GOT3 (cell line): ENCODE measurements around the gene FNDC3B.

ENCODE experiments used
- DNase-seq: peaks from one replicate; lab custom pipeline; 2025; ENCODE audit warnings: mixed read lengths; lab: John Stamatoyannopoulos, UW

FNDC3B gene

GRCh38 chr3:172333692-172334457, 294.5 kb downstream of the FNDC3B start:
- no peak for DNase-seq

- no peak for DNase-seq
Observed at GRCh38 chr3:172334671-172335207, 295.4 kb downstream of the FNDC3B start.

GRCh38 chr3:172339892-172340291, 300.5 kb downstream of the FNDC3B start:
- DNase-seq: no peak

GRCh38 chr3:172340583-172340982, 301.2 kb downstream of the FNDC3B start:
- DNase-seq: no peak

GRCh38 chr3:172341482-172342059, 302.2 kb downstream of the FNDC3B start:
- DNase-seq: no peak

GRCh38 chr3:172342097-172342659, 302.8 kb downstream of the FNDC3B start:
- no peak for DNase-seq

GRCh38 chr3:172343117-172343516, 303.7 kb downstream of the FNDC3B start:
- no peak for DNase-seq

GRCh38 chr3:172343979-172344378, 304.6 kb downstream of the FNDC3B start:
- no peak for DNase-seq

- no peak for DNase-seq
Observed at GRCh38 chr3:172346161-172346560, 306.8 kb downstream of the FNDC3B start.

- no peak for DNase-seq
Observed at GRCh38 chr3:172347895-172348679, 308.7 kb downstream of the FNDC3B start.

- DNase-seq: no peak
Observed at GRCh38 chr3:172351895-172352466, 312.6 kb downstream of the FNDC3B start.

- DNase-seq: no peak
Observed at GRCh38 chr3:172352786-172353185, 313.4 kb downstream of the FNDC3B start.

- DNase-seq: no peak
Observed at GRCh38 chr3:172354931-172355499, 315.6 kb downstream of the FNDC3B start.

GRCh38 chr3:172355836-172356235, 316.5 kb downstream of the FNDC3B start:
- DNase-seq: no peak

- no peak for DNase-seq
Observed at GRCh38 chr3:172356427-172356826, 317.0 kb downstream of the FNDC3B start.

GRCh38 chr3:172357850-172358754, 318.7 kb downstream of the FNDC3B start:
- DNase-seq: no peak

- no peak for DNase-seq
Observed at GRCh38 chr3:172359231-172359630, 319.9 kb downstream of the FNDC3B start.

GRCh38 chr3:172359996-172360395, 320.6 kb downstream of the FNDC3B start:
- no peak for DNase-seq

- no peak for DNase-seq
Observed at GRCh38 chr3:172362583-172362982, 323.2 kb downstream of the FNDC3B start.

GRCh38 chr3:172364374-172365027, 325.1 kb downstream of the FNDC3B start:
- DNase-seq: no peak
